HFF-Myc (cell line): ENCODE data around the gene PRCD.
"Not testable (repeated sequence)": the region's sequence is repeated elsewhere in the genome, so short reads cannot be mapped to it uniquely, and the experiment has no call there.

Experiments
- DNase-seq: peaks from one replicate; pipeline ENCODE4 v3.0.0-alpha.2; 2011; ENCODE audit warnings: low read depth; ENCODE audit errors: extremely low read depth
- H3K4me3 ChIP-seq: replicated peaks from 2 replicates; pipeline ENCODE4 v1.5.1; 2011; ENCODE audit warnings: low read depth, mild to moderate bottlenecking, control low read depth, low read length
- TF ChIP-seq, protein P1 (sequence below): IDR thresholded peaks from 2 replicates; pipeline ENCODE4 v1.5.1; 2012; ENCODE audit warnings: mild to moderate bottlenecking, low read depth, low read length, control low read depth; ENCODE audit errors: missing control alignments

The PRCD gene

DNA sequence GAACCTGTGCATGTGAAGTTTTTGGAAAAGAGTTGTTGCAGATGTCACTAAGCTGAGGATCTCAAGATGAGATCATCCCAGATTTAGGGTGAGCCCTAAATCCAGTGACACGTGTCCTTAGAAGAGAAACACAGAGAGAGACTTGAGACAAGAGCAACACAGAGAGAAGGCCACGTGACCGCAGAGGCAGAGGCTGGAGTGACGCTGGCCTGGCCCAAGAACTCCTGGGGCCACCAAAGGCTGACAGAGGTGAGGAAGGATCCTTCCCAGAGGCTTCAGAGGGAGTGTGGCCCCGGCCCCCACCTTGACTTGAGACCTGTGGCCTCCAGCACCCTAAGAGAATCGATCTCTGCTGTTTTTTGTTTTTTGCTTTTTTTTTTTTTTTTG lies 26.5 kb upstream of the PRCD start:
- TF ChIP-seq, protein P1, sequence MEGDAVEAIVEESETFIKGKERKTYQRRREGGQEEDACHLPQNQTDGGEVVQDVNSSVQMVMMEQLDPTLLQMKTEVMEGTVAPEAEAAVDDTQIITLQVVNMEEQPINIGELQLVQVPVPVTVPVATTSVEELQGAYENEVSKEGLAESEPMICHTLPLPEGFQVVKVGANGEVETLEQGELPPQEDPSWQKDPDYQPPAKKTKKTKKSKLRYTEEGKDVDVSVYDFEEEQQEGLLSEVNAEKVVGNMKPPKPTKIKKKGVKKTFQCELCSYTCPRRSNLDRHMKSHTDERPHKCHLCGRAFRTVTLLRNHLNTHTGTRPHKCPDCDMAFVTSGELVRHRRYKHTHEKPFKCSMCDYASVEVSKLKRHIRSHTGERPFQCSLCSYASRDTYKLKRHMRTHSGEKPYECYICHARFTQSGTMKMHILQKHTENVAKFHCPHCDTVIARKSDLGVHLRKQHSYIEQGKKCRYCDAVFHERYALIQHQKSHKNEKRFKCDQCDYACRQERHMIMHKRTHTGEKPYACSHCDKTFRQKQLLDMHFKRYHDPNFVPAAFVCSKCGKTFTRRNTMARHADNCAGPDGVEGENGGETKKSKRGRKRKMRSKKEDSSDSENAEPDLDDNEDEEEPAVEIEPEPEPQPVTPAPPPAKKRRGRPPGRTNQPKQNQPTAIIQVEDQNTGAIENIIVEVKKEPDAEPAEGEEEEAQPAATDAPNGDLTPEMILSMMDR = no peak
- H3K4me3 ChIP-seq = no peak overlapping the region
- no peak for DNase-seq

DNA sequence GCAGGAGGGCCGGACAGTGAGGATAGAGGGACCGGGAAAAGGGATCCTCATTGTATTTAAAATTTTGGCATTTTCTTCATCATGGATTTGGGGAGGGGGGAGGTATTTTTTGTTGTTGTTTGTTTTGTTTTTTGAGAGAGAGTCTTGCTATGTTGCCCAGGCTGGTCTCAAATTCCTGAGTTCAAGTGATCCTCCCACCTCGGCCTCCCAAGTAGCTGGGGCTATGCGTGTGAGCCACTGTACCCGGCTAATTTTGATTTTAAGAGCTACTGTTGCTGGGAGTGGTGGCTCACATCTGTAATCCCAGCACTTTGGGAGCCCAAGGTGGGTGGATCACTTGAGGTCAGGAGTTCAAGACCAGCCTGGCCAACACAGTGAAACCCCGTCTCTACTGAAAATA lies 25.5 kb upstream of the PRCD start:
- not testable (repeated sequence) for DNase-seq, H3K4me3 ChIP-seq

DNA sequence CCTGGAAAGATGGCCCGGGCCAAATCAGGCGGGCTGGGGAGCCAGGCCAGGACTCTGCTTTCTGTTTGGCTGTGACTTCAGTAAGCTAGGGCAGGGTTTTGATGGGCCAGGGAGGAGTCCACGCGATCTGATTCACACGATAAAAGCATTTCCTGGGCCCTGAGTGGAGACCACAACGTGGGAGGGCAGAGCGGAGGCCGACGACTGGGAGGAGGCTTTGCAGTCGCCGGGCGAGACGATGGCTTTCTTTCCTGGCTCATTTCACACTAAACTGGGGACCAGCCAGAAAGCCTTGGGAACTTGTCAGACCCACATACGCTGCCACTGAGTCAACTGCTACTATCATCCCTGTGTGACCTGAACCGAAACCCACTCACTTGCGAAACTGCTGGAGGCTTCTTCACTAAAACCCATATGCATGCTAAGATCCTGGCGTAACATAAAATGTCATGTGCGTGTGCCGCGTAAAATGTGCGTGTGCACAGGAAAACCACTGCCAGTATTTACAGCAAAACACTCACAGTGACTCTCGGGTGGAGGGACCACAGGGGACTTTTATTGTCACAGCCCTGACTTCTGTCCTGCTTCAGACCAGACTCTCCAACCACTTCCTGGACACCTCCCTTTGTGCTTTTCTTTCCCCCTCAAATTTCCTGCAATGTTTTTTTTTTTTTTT lies 24.4 kb upstream of the PRCD start:
- DNase-seq = no peak
- no peak overlapping the region for H3K4me3 ChIP-seq
- TF ChIP-seq, protein P1 = no peak

DNA sequence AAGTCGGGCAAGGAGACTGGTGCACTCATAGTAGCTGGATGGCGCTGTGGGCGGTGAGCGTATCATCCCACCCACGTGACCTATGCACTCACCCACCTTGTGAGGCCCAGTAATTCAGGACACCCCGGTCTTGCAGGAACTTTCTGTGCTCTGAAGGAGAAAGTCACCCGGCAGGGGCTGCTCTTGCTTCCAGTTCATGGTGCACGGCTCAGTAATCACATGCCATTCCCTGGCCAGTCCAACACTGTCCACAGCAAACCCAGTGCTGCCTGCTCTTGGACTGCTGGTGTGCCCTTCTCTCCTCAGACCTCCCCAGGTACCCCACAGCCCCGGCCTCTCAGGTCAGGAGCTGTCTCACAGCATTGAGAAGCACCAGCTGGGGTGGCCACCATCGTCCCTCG lies 22.2 kb upstream of the PRCD start:
- TF ChIP-seq, protein P1 = no peak
- H3K4me3 ChIP-seq = no peak overlapping the region
- no peak for DNase-seq

DNA sequence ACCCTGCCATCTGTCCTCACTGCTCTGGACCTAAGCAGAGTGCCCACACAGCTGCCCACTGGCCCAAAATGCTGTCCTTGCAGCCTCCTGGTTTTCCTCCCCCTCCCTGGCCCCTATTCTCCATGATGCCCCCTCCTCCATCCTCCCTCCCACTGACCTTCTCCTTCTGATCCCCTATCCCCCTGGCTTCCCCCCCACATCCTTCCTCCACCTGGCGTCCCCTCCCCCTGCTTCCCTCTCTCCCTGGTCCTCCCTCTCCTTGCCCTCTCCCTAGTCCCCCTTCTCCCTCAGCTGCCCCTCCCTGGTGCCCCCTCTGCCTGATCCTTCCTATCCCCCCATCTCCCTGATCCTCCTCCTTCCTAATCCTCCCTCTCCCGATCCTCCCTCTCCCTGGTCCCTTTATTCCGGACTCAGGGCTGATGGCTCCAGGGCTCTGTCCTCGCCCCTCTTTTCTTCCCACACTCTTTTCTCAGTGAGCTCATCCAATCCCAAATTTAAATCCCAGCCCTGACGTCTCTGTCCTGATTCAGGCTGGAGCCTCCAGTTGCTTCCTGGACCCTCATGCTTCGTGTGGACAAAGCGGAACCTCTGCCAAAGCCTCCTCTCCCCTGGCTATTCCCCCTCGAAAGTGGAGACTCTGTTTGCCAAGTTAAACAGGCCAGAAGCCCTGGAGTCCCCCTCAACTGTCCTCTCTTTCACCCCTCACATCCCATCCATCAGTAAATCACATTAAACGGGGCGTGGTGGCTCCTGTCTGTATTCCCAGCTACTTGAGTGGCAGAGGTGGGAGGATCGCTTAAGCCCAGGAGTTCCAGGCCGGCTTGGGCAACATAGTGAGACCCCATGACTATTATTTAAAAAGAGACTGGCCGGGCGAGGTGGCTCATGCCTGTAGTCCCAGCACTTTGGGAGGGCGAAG lies 20.5 kb upstream of the PRCD start:
- TF ChIP-seq, protein P1 = no peak
- no peak for DNase-seq
- no peak overlapping the region for H3K4me3 ChIP-seq

DNA sequence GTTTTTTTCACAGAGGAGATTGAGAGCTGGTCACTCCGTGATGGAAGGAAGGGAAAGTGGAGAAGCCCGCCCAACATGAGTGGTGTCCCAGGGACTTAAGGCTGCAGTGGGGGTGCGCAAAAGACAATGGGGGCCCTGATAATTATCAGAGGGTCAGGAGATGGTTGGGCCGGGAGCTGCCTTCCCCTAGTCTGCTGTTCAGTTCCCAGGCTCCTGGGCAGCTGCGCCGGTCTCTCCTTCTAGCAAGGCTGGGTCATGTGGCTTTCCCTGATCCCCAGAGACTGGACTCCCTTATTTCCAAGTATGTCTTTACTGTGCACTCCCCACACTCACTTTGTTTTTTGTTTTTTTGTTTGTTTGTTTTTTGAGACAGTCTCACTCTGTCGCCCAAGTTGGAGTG lies 18.6 kb upstream of the PRCD start:
- TF ChIP-seq, protein P1 = no peak
- H3K4me3 ChIP-seq = no peak overlapping the region
- DNase-seq = no peak

DNA sequence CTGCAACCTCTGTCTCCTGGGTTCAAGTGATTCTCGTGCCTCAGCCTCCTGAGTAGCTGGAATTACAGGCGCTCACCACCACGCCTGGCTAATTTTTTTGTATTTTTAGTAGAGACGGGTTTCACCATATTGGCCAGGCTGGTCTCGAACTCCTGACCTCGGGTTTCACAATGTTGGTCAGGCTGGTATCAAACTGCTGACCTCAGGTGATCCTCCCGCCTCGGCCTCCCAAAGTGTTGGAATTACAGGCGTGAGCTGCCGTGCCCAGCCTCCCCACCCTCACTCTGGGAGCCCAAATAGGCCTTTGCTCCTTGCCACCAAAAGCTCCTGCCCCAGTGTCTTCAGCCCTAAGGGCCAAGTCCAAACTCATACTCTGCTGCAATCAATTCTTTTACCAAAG lies 18.2 kb upstream of the PRCD start:
- H3K4me3 ChIP-seq, DNase-seq: not testable (repeated sequence)
